K562 (cell line): ENCODE measurements around the gene TMEM184A. TPM values are rescaled to one million over a fixed set of nuclear protein-coding genes. Genes with fewer than 3 reads are reported as not detected.

Experiments used
- ATAC-seq: fragments of 200-7000 bp; cut with Tn5 transposase; 3 replicates; pipeline ENCODE4 v1.9.1; 2020; ENCODE audit warnings: moderate library complexity
- BruUV-seq: library from RNA; stranded (reverse); fragments of 400-500 nt; replicated peaks from 2 replicates; lab custom pipeline; 2021; lab: Mats Ljungman, UMichigan
- CTCF ChIA-PET: fragments of 300-600 bp; formaldehyde crosslinking; extraction: SDS; loops from one replicate; lab custom pipeline; 2021; ENCODE audit warnings: low intra/inter-chr PET ratio; lab: Yijun Ruan, JAX
- POLR2A ChIA-PET: fragments of 300-600, 350-650 bp; sonication (Branson Sonifier 250); formaldehyde crosslinking; extraction: SDS; loops from one replicate; lab custom pipeline; 2021; ENCODE audit warnings: antibody characterized with exemption, inconsistent platforms; lab: Yijun Ruan, JAX
- DNase-seq, 4 experiments: peaks; one replicate each; pipeline versions ENCODE4 v3.0.0 to v3.0.0-alpha.2; 2011 to 2018; ENCODE audit warnings: low spot score in 3 of 4, mixed read lengths in 3 of 4; ENCODE audit errors: extremely low read depth in 1 of 4
- FAIRE-seq: peaks from 2 replicates; lab custom pipeline; 2011; peaks lifted over from hg19 to GRCh38; lab: Jason Lieb, UNC
- H2AFZ ChIP-seq: 2 replicates; pipeline ENCODE4 v1.6.0; 2011; ENCODE audit warnings: low read depth, low read length, control low read depth, inconsistent platforms
- H3K27ac ChIP-seq: fragments of 200-600 bp; 3 replicates; pipeline ENCODE4 v1.8.0; 2011; ENCODE audit warnings: low read depth, mild to moderate bottlenecking, control low read depth, inconsistent platforms, low read length, moderate library complexity, mixed read lengths; ENCODE audit errors: extremely low read depth
- H3K27me3 ChIP-seq, 2 experiments: fragments of 300-600 bp in 1 of 2; 2 replicates in 1 of 2; 3 replicates in 1 of 2; pipeline versions ENCODE4 v1.6.0 to v1.8.0; 2011; ENCODE audit warnings: inconsistent platforms in 2 of 2, low read length in 2 of 2, mild to moderate bottlenecking in 1 of 2, mixed read lengths in 1 of 2, moderate library complexity in 1 of 2; ENCODE audit not compliant: control insufficient read depth in 2 of 2, insufficient read depth in 2 of 2
- H3K36me3 ChIP-seq: fragments of 300-600 bp; 3 replicates; pipeline ENCODE4 v1.8.0; 2011; ENCODE audit warnings: mild to moderate bottlenecking, low read length, inconsistent platforms; ENCODE audit not compliant: control insufficient read depth, insufficient read depth
- H3K4me1 ChIP-seq, 2 experiments: fragments of 200-600 bp in 1 of 2; replicated peaks in 1 of 2; 2 replicates in 1 of 2; 3 replicates in 1 of 2; pipeline versions ENCODE4 v1.5.1 to v1.8.0; 2011; ENCODE audit warnings: inconsistent platforms in 2 of 2, low read length in 2 of 2, mild to moderate bottlenecking in 1 of 2, mixed read lengths in 1 of 2, moderate library complexity in 1 of 2; ENCODE audit not compliant: control insufficient read depth in 2 of 2, insufficient read depth in 2 of 2
- H3K4me2 ChIP-seq: 2 replicates; pipeline ENCODE4 v1.6.1; 2011; ENCODE audit warnings: low read length, control low read depth, inconsistent platforms, mixed read lengths; ENCODE audit not compliant: insufficient read depth
- H3K4me3 ChIP-seq: fragments of 200-600 bp; sonication (generic), shearing (Covaris generic); 2 replicates; pipeline ENCODE4 v1.5.1; 2016; ENCODE audit warnings: control low read depth, inconsistent platforms
- H3K79me2 ChIP-seq: fragments of 200-600 bp; 3 replicates; pipeline ENCODE4 v1.8.0; 2011; ENCODE audit warnings: low read length, inconsistent platforms; ENCODE audit not compliant: control insufficient read depth, insufficient read depth
- H3K9ac ChIP-seq, 2 experiments: 2 replicates each; pipeline versions ENCODE4 v1.6.0 to v1.6.1; 2011; ENCODE audit warnings: low read depth in 2 of 2, low read length in 2 of 2, control low read depth in 1 of 2, inconsistent platforms in 1 of 2, mild to moderate bottlenecking in 1 of 2, mixed read lengths in 1 of 2; ENCODE audit not compliant: insufficient read depth in 1 of 2
- H3K9me1 ChIP-seq: one replicate; pipeline ENCODE4 v1.6.0; 2011; ENCODE audit warnings: inconsistent platforms, mild to moderate bottlenecking, low read length, moderate library complexity; ENCODE audit not compliant: control insufficient read depth, insufficient read depth
- H3K9me3 ChIP-seq: replicated peaks from 2 replicates; pipeline ENCODE4 v1.5.1; 2011; ENCODE audit warnings: low read depth, low read length, inconsistent platforms; ENCODE audit not compliant: control insufficient read depth, insufficient read depth
- H4K20me1 ChIP-seq: replicated peaks from 2 replicates; pipeline ENCODE4 v1.6.1; 2011; ENCODE audit warnings: low read length, inconsistent platforms, mixed read lengths; ENCODE audit not compliant: control insufficient read depth, insufficient read depth
- ETV6 ChIP-seq, 3 experiments: fragments of 150-350 bp in 1 of 3; sonication (generic) in 1 of 3; formaldehyde crosslinking in 1 of 3; IDR thresholded peaks; 2 replicates each; pipeline versions ENCODE4 v1.6.1 to v1.8.0; 2014 to 2022; ENCODE audit warnings: borderline replicate concordance in 2 of 3, low read depth in 2 of 3, antibody characterized with exemption in 1 of 3, low read length in 1 of 3, mild to moderate bottlenecking in 1 of 3, missing genetic modification reagents in 1 of 3
- NFIC ChIP-seq: fragments of 450-650 bp; IDR thresholded peaks from 2 replicates; pipeline ENCODE4 v1.6.1; 2017; ENCODE audit warnings: mild to moderate bottlenecking, inconsistent platforms
- TCF3 ChIP-seq: sonication (generic); formaldehyde crosslinking; IDR thresholded peaks from 2 replicates; pipeline ENCODE4 v1.4.0; 2020; ENCODE audit warnings: mild to moderate bottlenecking, missing genetic modification reagents
- ZFX ChIP-seq: sonication (generic); formaldehyde crosslinking; IDR thresholded peaks from 2 replicates; pipeline ENCODE4 v1.8.0; 2022; ENCODE audit warnings: mild to moderate bottlenecking, missing genetic modification reagents, moderate library complexity
- WGBS: fragments of 100-300 bp; shearing (Covaris generic); methylation state at CpG from one replicate; pipeline ENCODE4 v1.1.6; 2016; ENCODE audit warnings: low coverage, mixed read lengths; ENCODE audit not compliant: insufficient coverage; ENCODE audit errors: missing lambda C conversion rate; 5-methylcytosine and 5-hydroxymethylcytosine counted together
- in situ Hi-C: fragments of 300-500 bp; cut with MboI; formaldehyde crosslinking; loops from 4 replicates; pipeline ENCODE4 v1.15.0; 2018; ENCODE audit warnings: inconsistent platforms, mixed read lengths
- intact Hi-C: fragments of 100-400 bp; cut with micrococcal nuclease; formaldehyde crosslinking; loops from 2 replicates; pipeline ENCODE4 v1.14.2; 2022
- polyA plus RNA-seq, 8 experiments: library from polyadenylated mRNA; depleted of rRNA in 4 of 8; stranded (reverse) in 5 of 8; unstranded in 3 of 8; fragments of >200 nt; fragmentation: Nextera tagmentation in 2 of 8; fragmentation: Illumina TruSeq in 1 of 8; extraction: Ambion mirVana in 2 of 8; extraction: Trizol in 1 of 8; gene quantifications; 2 replicates each; pipeline versions ENCODE4 v1.2.1 to v1.2.3, GENCODE V29; 2011 to 2014; ENCODE audit warnings: inconsistent platforms in 1 of 8, missing spikeins in 1 of 8
- total RNA-seq, 7 experiments: library from RNA; depleted of rRNA in 6 of 7; stranded (reverse); fragments of >200 nt in 6 of 7; fragmentation: Illumina TruSeq in 2 of 7; extraction: Trizol in 2 of 7; gene quantifications; 2 replicates each; pipeline versions ENCODE4 v1.2.1 to v1.2.3, GENCODE V29; 2011 to 2021; ENCODE audit warnings: low replicate concordance in 1 of 7
- TF ChIP-seq, protein P1 (sequence below): fragments of 250-450 bp; sonication (Bioruptor Pico); IDR thresholded peaks from 2 replicates; pipeline ENCODE4 v1.8.0; 2021; ENCODE audit warnings: mild to moderate bottlenecking, moderate library complexity
- TF ChIP-seq, protein P2 (sequence below): fragments of 450-650 bp; IDR thresholded peaks from 2 replicates; pipeline ENCODE4 v1.6.1; 2017; ENCODE audit warnings: antibody characterized with exemption, mild to moderate bottlenecking

The TMEM184A gene
- total and polyA plus RNA-seq, 9 of the 15 experiments (the other 6 are each of a cell fraction or from before 2014, with no cell fraction given), result 0.10 to 0.18 (median 0.11) TPM; not detected in 6

DNA sequence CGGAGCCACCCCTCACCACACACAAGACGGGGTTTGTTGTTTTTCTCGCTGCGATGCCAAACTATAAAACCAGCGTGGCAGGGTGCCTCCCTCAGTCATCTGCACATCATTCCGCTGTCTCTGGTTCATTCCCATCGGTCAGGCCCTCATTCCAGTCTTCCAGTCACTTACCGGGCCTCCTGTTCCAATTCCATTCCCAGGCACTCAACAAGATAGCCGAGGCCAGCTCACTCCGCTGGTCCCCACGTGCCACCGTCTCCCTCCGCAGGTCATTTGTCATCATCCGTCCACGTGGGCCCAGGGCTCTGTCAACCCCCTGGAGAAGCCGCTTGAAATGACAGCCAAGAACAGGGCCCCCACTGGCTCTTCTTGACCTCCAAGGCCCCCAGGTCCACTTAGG, 6.1 kb upstream of the TMEM184A start (continued):
- TF ChIP-seq ETV6 (IDR thresholded peaks at IDR 0.05; ENCODE audit: borderline replicate concordance in 1 of 2, low read depth in 2 of 2, low read length in 1 of 2) (no peak), ETV6 (CRISPR knock-in tag; IDR thresholded peaks at IDR 0.05; ENCODE audit: borderline replicate concordance) (no peak), ZFX (CRISPR knock-in tag) (0 out of 2 replicates have a peak, but pooled peaks have one; percentile 8)
- TF ChIP-seq, all 486 proteins: peak for 4

DNA sequence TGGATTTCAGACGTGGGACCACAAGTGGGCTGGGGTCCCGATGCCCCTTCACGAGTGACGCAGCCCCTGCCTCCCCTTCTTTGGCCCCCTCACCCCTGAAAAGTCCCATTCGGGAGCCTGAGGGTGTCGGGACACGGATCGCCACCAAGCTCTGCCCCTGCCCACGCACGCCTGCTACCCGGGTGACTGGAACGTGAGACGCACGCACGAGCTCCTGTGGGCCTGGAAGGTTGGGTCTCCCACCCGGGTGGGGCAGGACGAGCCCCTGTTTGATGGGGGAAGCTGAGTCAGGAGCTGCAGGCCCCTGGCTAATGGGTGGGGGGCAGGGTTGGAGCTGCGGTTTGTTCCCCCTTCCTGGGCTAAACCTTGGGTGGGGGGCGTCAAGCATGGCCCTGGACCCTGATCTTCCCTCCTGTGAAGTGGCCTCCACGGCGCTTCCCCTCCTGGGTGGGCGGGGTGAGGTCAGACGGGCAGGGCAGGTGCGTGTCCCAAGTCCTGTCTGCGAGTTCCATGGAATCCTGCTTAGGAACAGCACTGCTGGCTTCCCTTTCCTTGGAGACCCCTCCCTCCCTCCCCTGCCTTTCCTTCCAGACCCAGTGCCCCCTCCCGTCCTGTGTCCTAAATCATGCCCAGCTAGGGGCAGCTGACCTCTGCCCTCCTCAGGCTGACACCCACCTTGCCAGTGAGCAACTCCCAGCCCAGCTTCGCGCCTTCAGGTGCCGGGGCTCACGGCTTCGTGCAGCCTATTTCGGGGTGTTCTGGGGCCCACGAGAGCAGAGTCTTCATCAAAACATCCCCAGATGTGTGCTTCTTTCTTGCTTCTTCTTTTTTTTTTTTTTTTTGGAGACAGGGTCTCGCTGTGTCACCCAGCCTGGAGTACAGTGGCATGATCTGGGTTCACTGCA, 5.3 kb upstream of the TMEM184A start:
- H3K27ac ChIP-seq, result no peak overlapping the region
- no peaks in the 10 kb centered on the region for H3K79me2 ChIP-seq
- ChIA-PET POLR2A (interaction anchor here (1.0 kb wide), 1 partner anchor 25 kb away, joined by 3 read pairs; no protein-coding TSS in a partner anchor), CTCF (no interaction called here)
- ATAC-seq (no peak), FAIRE-seq (no peak), DNase-seq (no peak)
- in situ Hi-C loops, result no loop called here
- peaks cover 0 to 62% of the 10 kb centered on the region in 2 experiments; a peak in 3 of 5 replicates for H3K4me1 ChIP-seq
- no peaks in the 10 kb centered on the region for H3K9me3 ChIP-seq
- intact Hi-C loops, result no loop called here
- no peak overlapping the region for H2AFZ ChIP-seq
- H3K9ac ChIP-seq, result peak overlapping the region in 1 of 2 experiments; percentile 9; a peak in 1 of 4 replicates
- 57% methylated on average over 24 of the region's 34 CpGs for WGBS
- no peak overlapping the region for H3K4me3 ChIP-seq
- no TSS peak for BruUV-seq
- no peak overlapping the region for H3K4me2 ChIP-seq
- no peaks in the 10 kb centered on the region for H3K9me1 ChIP-seq
- no peaks in the 10 kb centered on the region for H4K20me1 ChIP-seq
- peaks cover 11% of the 10 kb centered on the region; the same call in 2 of the 3 replicates for H3K36me3 ChIP-seq
- no peaks in the 10 kb centered on the region for H3K27me3 ChIP-seq
- TF ChIP-seq, protein P1, sequence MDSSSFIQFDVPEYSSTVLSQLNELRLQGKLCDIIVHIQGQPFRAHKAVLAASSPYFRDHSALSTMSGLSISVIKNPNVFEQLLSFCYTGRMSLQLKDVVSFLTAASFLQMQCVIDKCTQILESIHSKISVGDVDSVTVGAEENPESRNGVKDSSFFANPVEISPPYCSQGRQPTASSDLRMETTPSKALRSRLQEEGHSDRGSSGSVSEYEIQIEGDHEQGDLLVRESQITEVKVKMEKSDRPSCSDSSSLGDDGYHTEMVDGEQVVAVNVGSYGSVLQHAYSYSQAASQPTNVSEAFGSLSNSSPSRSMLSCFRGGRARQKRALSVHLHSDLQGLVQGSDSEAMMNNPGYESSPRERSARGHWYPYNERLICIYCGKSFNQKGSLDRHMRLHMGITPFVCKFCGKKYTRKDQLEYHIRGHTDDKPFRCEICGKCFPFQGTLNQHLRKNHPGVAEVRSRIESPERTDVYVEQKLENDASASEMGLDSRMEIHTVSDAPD (CRISPR knock-in tag), result no peak
- TF ChIP-seq TCF3 (CRISPR knock-in tag), result no peak
- no peak for TF ChIP-seq NFIC
- TF ChIP-seq, protein P2, sequence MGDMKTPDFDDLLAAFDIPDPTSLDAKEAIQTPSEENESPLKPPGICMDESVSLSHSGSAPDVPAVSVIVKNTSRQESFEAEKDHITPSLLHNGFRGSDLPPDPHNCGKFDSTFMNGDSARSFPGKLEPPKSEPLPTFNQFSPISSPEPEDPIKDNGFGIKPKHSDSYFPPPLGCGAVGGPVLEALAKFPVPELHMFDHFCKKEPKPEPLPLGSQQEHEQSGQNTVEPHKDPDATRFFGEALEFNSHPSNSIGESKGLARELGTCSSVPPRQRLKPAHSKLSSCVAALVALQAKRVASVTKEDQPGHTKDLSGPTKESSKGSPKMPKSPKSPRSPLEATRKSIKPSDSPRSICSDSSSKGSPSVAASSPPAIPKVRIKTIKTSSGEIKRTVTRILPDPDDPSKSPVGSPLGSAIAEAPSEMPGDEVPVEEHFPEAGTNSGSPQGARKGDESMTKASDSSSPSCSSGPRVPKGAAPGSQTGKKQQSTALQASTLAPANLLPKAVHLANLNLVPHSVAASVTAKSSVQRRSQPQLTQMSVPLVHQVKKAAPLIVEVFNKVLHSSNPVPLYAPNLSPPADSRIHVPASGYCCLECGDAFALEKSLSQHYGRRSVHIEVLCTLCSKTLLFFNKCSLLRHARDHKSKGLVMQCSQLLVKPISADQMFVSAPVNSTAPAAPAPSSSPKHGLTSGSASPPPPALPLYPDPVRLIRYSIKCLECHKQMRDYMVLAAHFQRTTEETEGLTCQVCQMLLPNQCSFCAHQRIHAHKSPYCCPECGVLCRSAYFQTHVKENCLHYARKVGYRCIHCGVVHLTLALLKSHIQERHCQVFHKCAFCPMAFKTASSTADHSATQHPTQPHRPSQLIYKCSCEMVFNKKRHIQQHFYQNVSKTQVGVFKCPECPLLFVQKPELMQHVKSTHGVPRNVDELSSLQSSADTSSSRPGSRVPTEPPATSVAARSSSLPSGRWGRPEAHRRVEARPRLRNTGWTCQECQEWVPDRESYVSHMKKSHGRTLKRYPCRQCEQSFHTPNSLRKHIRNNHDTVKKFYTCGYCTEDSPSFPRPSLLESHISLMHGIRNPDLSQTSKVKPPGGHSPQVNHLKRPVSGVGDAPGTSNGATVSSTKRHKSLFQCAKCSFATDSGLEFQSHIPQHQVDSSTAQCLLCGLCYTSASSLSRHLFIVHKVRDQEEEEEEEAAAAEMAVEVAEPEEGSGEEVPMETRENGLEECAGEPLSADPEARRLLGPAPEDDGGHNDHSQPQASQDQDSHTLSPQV, result no peak
